ENCODE results near the gene LMBR1L.
A peak's percentile ranks its signal among the peaks of the same experiment; 100 is the strongest.

The LMBR1L gene

GRCh38 chr12:49097381-49097780 lies 13.3 kb downstream of the LMBR1L start:
- TF ChIP-seq CTCF (conservative IDR thresholded peaks at IDR 0.05) (no peak), ZFX (IDR thresholded peaks at IDR 0.05) (no peak)
- no peak overlapping the region for H3K27ac ChIP-seq

GRCh38 chr12:49094975-49095365 lies 15.7 kb downstream of the LMBR1L start:
- H3K27ac ChIP-seq: no peak overlapping the region
- TF ChIP-seq ZFX (IDR thresholded peaks at IDR 0.05) (no peak), CTCF (conservative IDR thresholded peaks at IDR 0.05) (no peak)

GRCh38 chr12:49094160-49094974 lies 16.3 kb downstream of the LMBR1L start, which contains the start of gene DHH:
TSS of gene DHH (minus strand) at chr12:49094801. CDS start at chr12:49094512, 289 bp downstream.
- TF ChIP-seq ZFX (IDR thresholded peaks at IDR 0.05) (no peak), CTCF (conservative IDR thresholded peaks at IDR 0.05) (no peak)
- no peak within 1 kb of the TSS for H3K27ac ChIP-seq

GRCh38 chr12:49093792-49094159 lies 16.9 kb downstream of the LMBR1L start:
- H3K27ac ChIP-seq: no peak overlapping the region
- TF ChIP-seq CTCF (conservative IDR thresholded peaks at IDR 0.05) (no peak), ZFX (IDR thresholded peaks at IDR 0.05) (no peak)

- no peak overlapping the region for H3K27ac ChIP-seq
Observed at GRCh38 chr12:49092816-49093406, 17.7 kb downstream of the LMBR1L start.

GRCh38 chr12:49092086-49092815 lies 18.4 kb downstream of the LMBR1L start:
- TF ChIP-seq CTCF (conservative IDR thresholded peaks at IDR 0.05) (peak; percentile 40), ZFX (IDR thresholded peaks at IDR 0.05) (no peak)
- H3K27ac ChIP-seq: no peak overlapping the region

More at GRCh38 chr12:49092816-49093406, 17.7 kb downstream of the LMBR1L start:
- TF ChIP-seq CTCF (conservative IDR thresholded peaks at IDR 0.05) (no peak), ZFX (IDR thresholded peaks at IDR 0.05) (no peak)

- TF ChIP-seq CTCF (conservative IDR thresholded peaks at IDR 0.05): no peak
- TF ChIP-seq ZFX (IDR thresholded peaks at IDR 0.05): no peak
- no peak overlapping the region for H3K27ac ChIP-seq
Observed at GRCh38 chr12:49091836-49092085, 18.9 kb downstream of the LMBR1L start.
